Measurements from ENCODE around the gene CCDC89. TPM values are rescaled to one million over a fixed set of nuclear protein-coding genes. Genes with fewer than 3 reads are reported as not detected.

CCDC89 gene
- total and polyA plus RNA-seq, 2 experiments from 2014 or later, result 0.31 TPM; not detected in 1

GRCh38 chr11:85710917-85711316 is 24.9 kb upstream of the CCDC89 start:
- ATAC-seq (no peak), DNase-seq (ENCODE audit: low spot score) (no peak)
- no peaks in the 10 kb centered on the region for H3K79me2 ChIP-seq (replicated peaks; ENCODE audit: insufficient read depth)
- Mint-ChIP-seq H3K4me3 (no peak overlapping the region), H3K9me3 (no peaks in the 10 kb centered on the region), H3K36me3 (ENCODE audit: low read depth) (no peaks in the 10 kb centered on the region), H3K27me3 (ENCODE audit: insufficient read depth, low read depth, poor library complexity) (peaks cover 7% of the 10 kb centered on the region), H3K4me1 (peaks cover 4% of the 10 kb centered on the region; the same call in 1 of the 3 replicates), H3K27ac (no peak overlapping the region)
- H3K36me3 ChIP-seq (ENCODE audit: insufficient read depth), result no peaks in the 10 kb centered on the region
- no peak overlapping the region for H3K27ac ChIP-seq (ENCODE audit: low read depth)
- no peak overlapping the region for H3K4me2 ChIP-seq
- H3K4me1 ChIP-seq (ENCODE audit: insufficient read depth), result peaks cover 12% of the 10 kb centered on the region
- H3K4me3 ChIP-seq, result no peak overlapping the region
- TF ChIP-seq EZH2 (IDR thresholded peaks at IDR 0.05; ENCODE audit: low read depth, unreplicated experiment), result no peak
- no peak for TF ChIP-seq REST (IDR thresholded peaks at IDR 0.05; ENCODE audit: unreplicated experiment)
- TF ChIP-seq NANOG (IDR thresholded peaks at IDR 0.05; ENCODE audit: borderline replicate concordance), result no peak
- TF ChIP-seq POLR2AphosphoS5 (IDR thresholded peaks at IDR 0.05; ENCODE audit: low read depth), result no peak
- TF ChIP-seq ETS1 (IDR thresholded peaks at IDR 0.05), result no peak
- no peak for TF ChIP-seq CTCF (conservative IDR thresholded peaks at IDR 0.05; ENCODE audit: low read depth in 2 of 2)
- TF ChIP-seq STAT1 (IDR thresholded peaks at IDR 0.05; ENCODE audit: unreplicated experiment), result no peak
- no peak for TF ChIP-seq JUNB (IDR thresholded peaks at IDR 0.05; ENCODE audit: unreplicated experiment)
- TF ChIP-seq ZNF331 (CRISPR knock-in tag; IDR thresholded peaks at IDR 0.05; ENCODE audit: low read depth), result no peak
- no peak for TF ChIP-seq ZNF114 (CRISPR knock-in tag; IDR thresholded peaks at IDR 0.05)
- no peaks in the 10 kb centered on the region for H4K20me1 ChIP-seq (replicated peaks; ENCODE audit: insufficient read depth)
- no peaks in the 10 kb centered on the region for H3K9me2 ChIP-seq (ENCODE audit: insufficient read depth)
- no peaks in the 10 kb centered on the region for H3K27me3 ChIP-seq (ENCODE audit: insufficient read depth)
- no peak overlapping the region for H2AFZ ChIP-seq
- H3F3A ChIP-seq (replicated peaks; ENCODE audit: low read depth), result no peaks in the 10 kb centered on the region

All from GM23338 (cell line).